HG03108 (cell line): ENCODE results near the gene TMEM120B.
"Not testable (repeated sequence)": the region's sequence is repeated elsewhere in the genome, so short reads cannot be mapped to it uniquely, and the experiment has no call there.

ENCODE experiments used
- ATAC-seq: cut with Tn5 transposase; IDR thresholded peaks from one replicate; pipeline ENCODE4 v1.9.1; 2021; ENCODE audit warnings: moderate library complexity; ENCODE audit not compliant: unreplicated experiment

TMEM120B gene

GRCh38 chr12:121708313-121709063 lies 4.1 kb upstream of the TMEM120B start:
- ATAC-seq: no peak

GRCh38 chr12:121709064-121709424 lies 3.5 kb upstream of the TMEM120B start:
- not testable (repeated sequence) for ATAC-seq

GRCh38 chr12:121709478-121709961 lies 3.0 kb upstream of the TMEM120B start:
- ATAC-seq: no peak

GRCh38 chr12:121711361-121712189 lies 977 bp upstream of the TMEM120B start:
- no peak for ATAC-seq

- ATAC-seq: peak; percentile 31
Measured at GRCh38 chr12:121712190-121712460, 427 bp upstream of the TMEM120B start.

- ATAC-seq: no peak
Measured at GRCh38 chr12:121713257-121713777, 765 bp downstream of the TMEM120B start.

GRCh38 chr12:121713793-121714192 lies 1.2 kb downstream of the TMEM120B start:
- no peak for ATAC-seq

GRCh38 chr12:121715055-121715454 lies 2.5 kb downstream of the TMEM120B start:
- ATAC-seq: not testable (repeated sequence)

GRCh38 chr12:121715862-121716435 lies 3.4 kb downstream of the TMEM120B start:
- ATAC-seq: no peak

- no peak for ATAC-seq
Measured at GRCh38 chr12:121717041-121717699, 4.6 kb downstream of the TMEM120B start.

- ATAC-seq: no peak
Measured at GRCh38 chr12:121718653-121719239, 6.2 kb downstream of the TMEM120B start.

GRCh38 chr12:121719926-121720414 lies 7.4 kb downstream of the TMEM120B start:
- no peak for ATAC-seq

GRCh38 chr12:121720762-121721161 lies 8.2 kb downstream of the TMEM120B start:
- no peak for ATAC-seq

GRCh38 chr12:121722511-121722910 lies 10.0 kb downstream of the TMEM120B start:
- ATAC-seq: no peak

- no peak for ATAC-seq
Measured at GRCh38 chr12:121723200-121723599, 10.6 kb downstream of the TMEM120B start.

- ATAC-seq: no peak
Measured at GRCh38 chr12:121724925-121725324, 12.4 kb downstream of the TMEM120B start.

GRCh38 chr12:121725423-121725822 lies 12.9 kb downstream of the TMEM120B start:
- ATAC-seq: no peak

- no peak for ATAC-seq
Measured at GRCh38 chr12:121729021-121729420, 16.5 kb downstream of the TMEM120B start.

GRCh38 chr12:121731473-121731872 lies 18.9 kb downstream of the TMEM120B start:
- ATAC-seq: no peak

- no peak for ATAC-seq
Measured at GRCh38 chr12:121733849-121734248, 21.3 kb downstream of the TMEM120B start.
